Gastrocnemius medialis (tissue), 4 donors: Measurements from ENCODE around the gene IFT122. TPM values are rescaled to one million over a fixed set of nuclear protein-coding genes. Genes with fewer than 3 reads are reported as not detected.
"Not testable (repeated sequence)": the region's sequence is repeated elsewhere in the genome, so short reads cannot be mapped to it uniquely, and the experiment has no call there.

Source experiments
- ATAC-seq, 2 donors: fragments of 150-250 bp; one replicate each; pipeline ENCODE4 v1.9.1; 2016
- DNase-seq, 2 donors: peaks; one replicate each; pipeline ENCODE4 v3.0.0-alpha.2; 2019
- H3K27ac ChIP-seq, 4 donors: fragments of 200-600 bp; sonication (generic); 1 replicate in 1 of 4; 2 replicates in 3 of 4; pipeline ENCODE4 v1.5.1; 2016 to 2018; ENCODE audit warnings: mild to moderate bottlenecking in 2 of 4, moderate library complexity in 1 of 4
- H3K27me3 ChIP-seq, 3 donors: fragments of 200-600 bp; sonication (generic) in 2 of 3; 1 replicate in 1 of 3; 2 replicates in 2 of 3; pipeline versions ENCODE4 v1.5.1 to v1.6.0; 2016 to 2019; ENCODE audit warnings: mild to moderate bottlenecking in 1 of 3, moderate library complexity in 1 of 3
- H3K36me3 ChIP-seq, 2 donors: fragments of 200-600 bp; sonication (generic) in 1 of 2; one replicate each; pipeline ENCODE4 v1.5.1; 2017 to 2018
- H3K4me1 ChIP-seq, 2 donors: fragments of 200-600 bp; sonication (generic) in 1 of 2; one replicate each; pipeline ENCODE4 v1.5.1; 2016 to 2017; ENCODE audit warnings: mild to moderate bottlenecking in 2 of 2
- H3K4me3 ChIP-seq, 4 donors: fragments of 200-600 bp; sonication (generic) in 3 of 4; 1 replicate in 1 of 4; 2 replicates in 3 of 4; pipeline ENCODE4 v1.5.1; 2016 to 2019; ENCODE audit warnings: mild to moderate bottlenecking in 2 of 4
- H3K9me3 ChIP-seq, 3 donors: fragments of 200-600 bp; sonication (generic) in 2 of 3; 1 replicate in 1 of 3; 2 replicates in 2 of 3; pipeline ENCODE4 v1.5.1; 2016 to 2019
- CTCF ChIP-seq, 5 experiments: fragments of 450-650 bp in 3 of 5; fragments of 200-600 bp in 2 of 5; sonication (generic) in 2 of 5; IDR thresholded peaks in 4 of 5; conservative IDR thresholded peaks in 1 of 5; 1 replicate in 4 of 5; 2 replicates in 1 of 5; pipeline ENCODE4 v1.5.1; 2016 to 2019; ENCODE audit warnings: antibody characterized with exemption in 5 of 5, mild to moderate bottlenecking in 3 of 5, moderate library complexity in 3 of 5
- POLR2A ChIP-seq, 2 donors: fragments of 450-650 bp; IDR thresholded peaks; one replicate each; pipeline ENCODE4 v1.6.1; 2017; ENCODE audit warnings: antibody characterized with exemption in 2 of 2, mild to moderate bottlenecking in 2 of 2, moderate library complexity in 2 of 2
- in situ Hi-C, 4 donors: fragments of 200-750 bp; cut with MboI; loops; one replicate each; pipeline versions ENCODE4 v1.15.0 to v1.8.0; 2017; ENCODE audit warnings: low sequenced_read_pairs in 4 of 4
- intact Hi-C: fragments of 100-400 bp; cut with DNase I; formaldehyde crosslinking; loops from one replicate; pipeline ENCODE4 v1.15.1; 2023; ENCODE audit warnings: low total_unique reads
- total RNA-seq, 4 donors: library from RNA; depleted of rRNA; stranded (reverse); fragments of >200 nt; gene quantifications; one replicate each; pipeline versions ENCODE4 v1.1.0 to v1.2.3, GENCODE V29; 2016

The IFT122 gene
- total RNA-seq, 4 donors from 2014 or later: 4.6 to 16.4 (median 5.9) TPM

- TF ChIP-seq POLR2A (IDR thresholded peaks at IDR 0.05) (no peak), CTCF (IDR thresholded peaks at IDR 0.05 in 4 of 5, conservative IDR thresholded peaks at IDR 0.05 in 1 of 5) (no peak)
- no peaks in the 10 kb centered on the region for H3K27me3 ChIP-seq
- ATAC-seq (no peak), DNase-seq (no peak)
- no peaks in the 10 kb centered on the region for H3K9me3 ChIP-seq
- peaks cover 40 to 46% of the 10 kb centered on the region in 2 donors for H3K4me1 ChIP-seq
- in situ Hi-C loops: loop anchor here in 3 of 4 donors (25.0 kb wide), 2 partner anchors 351 to 451 kb away; no protein-coding TSS in a partner anchor
- H3K4me3 ChIP-seq: no peak overlapping the region
- intact Hi-C loops: no loop called here
- no peaks in the 10 kb centered on the region for H3K36me3 ChIP-seq
- peak overlapping the region; percentile 60 to 84 (median 70) for H3K27ac ChIP-seq
Observed at GRCh38 chr3:129486664-129487035, 46.6 kb downstream of the IFT122 start.

GRCh38 chr3:129487183-129487867 lies 47.3 kb downstream of the IFT122 start:
- DNase-seq (peak; percentile 45 to 53), ATAC-seq (peak; percentile 17 to 39)
- Histone ChIP-seq H3K4me1 (peaks cover 40% of the 10 kb centered on the region in 2 donors), H3K27ac (peak overlapping the region; percentile 60 to 84 (median 70)), H3K27me3 (no peaks in the 10 kb centered on the region), H3K36me3 (no peaks in the 10 kb centered on the region), H3K9me3 (no peaks in the 10 kb centered on the region), H3K4me3 (no peak overlapping the region)
- in situ Hi-C loops (loop anchor here in 3 of 4 donors (25.0 kb wide), 2 partner anchors 350 to 450 kb away; no protein-coding TSS in a partner anchor), intact Hi-C loops (no loop called here)
- no peak for TF ChIP-seq POLR2A (IDR thresholded peaks at IDR 0.05)
- TF ChIP-seq CTCF (IDR thresholded peaks at IDR 0.05 in 4 of 5, conservative IDR thresholded peaks at IDR 0.05 in 1 of 5): no peak

- DNase-seq, intact Hi-C loops, H3K36me3 ChIP-seq, ATAC-seq, H3K4me3 ChIP-seq, H3K27me3 ChIP-seq, H3K9me3 ChIP-seq: not testable (repeated sequence)
- peaks cover 39 to 40% of the 10 kb centered on the region in 2 donors for H3K4me1 ChIP-seq
- peak overlapping the region in 3 of 4 donors; percentile 69 to 84 (median 70) for H3K27ac ChIP-seq
- in situ Hi-C loops: loop anchor here in 3 of 4 donors (25.0 kb wide), 2 partner anchors 349 to 449 kb away; no protein-coding TSS in a partner anchor
Observed at GRCh38 chr3:129487868-129488335, 47.9 kb downstream of the IFT122 start.

- intact Hi-C loops, H3K27me3 ChIP-seq, H3K4me3 ChIP-seq, H3K36me3 ChIP-seq, H3K9me3 ChIP-seq: not testable (repeated sequence)
- in situ Hi-C loops: loop anchor here in 3 of 4 donors (25.0 kb wide), 2 partner anchors 348 to 448 kb away; no protein-coding TSS in a partner anchor
- peaks cover 40 to 47% of the 10 kb centered on the region in 2 donors for H3K4me1 ChIP-seq
- ATAC-seq (peak; percentile 53 to 70), DNase-seq (peak in 1 of 2 donors; percentile 54)
- peak overlapping the region in 3 of 4 donors; percentile 59 to 84 (median 79) for H3K27ac ChIP-seq
Observed at GRCh38 chr3:129489258-129489657, 49.2 kb downstream of the IFT122 start.

- peak overlapping the region; percentile 71 to 84 (median 78) for H3K27ac ChIP-seq
- no peak overlapping the region for H3K4me3 ChIP-seq
- intact Hi-C loops: loop anchor here (2.0 to 5.0 kb wide), 3 partner anchors 117 to 445 kb away; partner anchors contain the start of gene PLXND1
- no peaks in the 10 kb centered on the region for H3K27me3 ChIP-seq
- peak; percentile 81 to 91 (median 88) for TF ChIP-seq CTCF (IDR thresholded peaks at IDR 0.05 in 4 of 5, conservative IDR thresholded peaks at IDR 0.05 in 1 of 5)
- TF ChIP-seq POLR2A (IDR thresholded peaks at IDR 0.05): no peak
- in situ Hi-C loops: loop anchor here (5.0 to 25.0 kb wide), 7 partner anchors 125 to 447 kb away; no protein-coding TSS in a partner anchor
- H3K36me3 ChIP-seq: no peaks in the 10 kb centered on the region
- H3K9me3 ChIP-seq: no peaks in the 10 kb centered on the region
- H3K4me1 ChIP-seq: peaks cover 40 to 47% of the 10 kb centered on the region in 2 donors
- DNase-seq: peak; percentile 84 to 86
- ATAC-seq: peak; percentile 64 to 75
Observed at GRCh38 chr3:129490273-129490675, 50.2 kb downstream of the IFT122 start.

DNA sequence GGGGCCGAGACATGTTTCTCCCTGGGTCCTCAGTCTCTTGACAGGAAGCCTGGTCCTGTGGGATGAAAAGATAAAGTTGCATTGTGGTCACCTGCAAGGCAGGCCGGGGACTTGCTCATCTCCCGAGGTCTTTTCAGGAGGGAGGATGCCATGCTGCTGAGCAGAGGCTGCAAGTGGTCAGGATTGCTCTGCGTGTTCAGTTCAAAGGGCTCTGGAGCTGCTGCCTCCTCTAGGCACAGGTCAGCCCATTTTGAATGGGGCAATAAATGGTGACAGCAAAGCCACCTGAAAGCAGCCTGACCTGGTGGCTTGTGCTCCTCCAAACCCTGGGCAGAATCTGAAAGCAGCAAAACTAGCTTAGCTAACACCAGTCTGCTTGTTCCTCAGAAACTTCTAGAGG lies 51.1 kb downstream of the IFT122 start:
- H3K4me3 ChIP-seq, DNase-seq, H3K36me3 ChIP-seq, H3K27me3 ChIP-seq, H3K9me3 ChIP-seq, ATAC-seq: not testable (repeated sequence)
- peak overlapping the region; percentile 71 to 84 (median 78) for H3K27ac ChIP-seq
- intact Hi-C loops (loop anchor here (2.0 to 5.0 kb wide), 3 partner anchors 116 to 444 kb away; partner anchors contain the start of gene PLXND1), in situ Hi-C loops (loop anchor here (5.0 to 25.0 kb wide), 7 partner anchors 124 to 446 kb away; no protein-coding TSS in a partner anchor)
- peaks cover 32 to 47% of the 10 kb centered on the region in 2 donors for H3K4me1 ChIP-seq
